HG02610 (cell line): ENCODE measurements around the gene TSSK3.

ENCODE experiments used
- ATAC-seq: cut with Tn5 transposase; IDR thresholded peaks from one replicate; pipeline ENCODE4 v1.9.1; 2021; ENCODE audit warnings: mild to moderate bottlenecking, moderate library complexity; ENCODE audit not compliant: unreplicated experiment

The TSSK3 gene

DNA sequence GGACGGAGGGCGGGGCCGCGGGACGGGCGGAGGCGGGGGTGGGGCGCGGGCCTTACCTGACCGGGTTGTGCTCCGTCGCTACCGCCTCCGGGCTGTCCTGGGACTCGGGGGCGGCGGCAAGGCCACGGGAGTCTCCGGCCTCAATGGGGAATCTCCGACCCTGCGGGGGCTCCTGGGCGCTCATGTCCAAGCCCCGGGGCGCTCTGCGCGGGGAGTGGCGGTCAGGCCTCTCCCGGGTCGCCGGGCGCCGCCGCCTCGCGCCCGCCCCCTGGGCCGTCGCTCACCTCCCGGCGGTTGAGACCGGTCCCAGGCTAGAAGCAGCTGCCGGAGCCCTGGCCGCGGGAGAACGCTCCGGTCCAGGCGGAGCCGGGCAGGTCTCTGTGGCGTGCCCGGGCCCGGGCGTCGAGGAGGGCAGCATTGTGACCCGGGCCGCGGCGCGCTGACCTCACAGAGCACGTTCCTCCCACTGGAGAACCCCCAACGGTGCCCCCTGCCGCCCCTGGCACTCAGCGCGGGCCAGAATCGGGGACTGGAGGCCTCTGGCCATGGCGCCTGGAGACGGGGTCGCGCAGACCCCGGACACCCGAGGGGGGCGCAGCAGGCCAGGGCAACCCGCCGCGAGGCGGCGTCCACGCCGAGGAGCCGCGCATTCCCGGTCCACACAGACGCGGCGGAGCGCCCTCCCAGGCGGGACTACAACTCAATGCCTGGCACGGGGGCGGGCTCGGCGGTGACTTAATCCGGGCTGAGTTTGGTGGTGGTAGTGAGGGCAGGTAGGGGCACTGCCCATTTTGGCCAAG lies 465 bp upstream of the TSSK3 start:
- ATAC-seq = no peak

DNA sequence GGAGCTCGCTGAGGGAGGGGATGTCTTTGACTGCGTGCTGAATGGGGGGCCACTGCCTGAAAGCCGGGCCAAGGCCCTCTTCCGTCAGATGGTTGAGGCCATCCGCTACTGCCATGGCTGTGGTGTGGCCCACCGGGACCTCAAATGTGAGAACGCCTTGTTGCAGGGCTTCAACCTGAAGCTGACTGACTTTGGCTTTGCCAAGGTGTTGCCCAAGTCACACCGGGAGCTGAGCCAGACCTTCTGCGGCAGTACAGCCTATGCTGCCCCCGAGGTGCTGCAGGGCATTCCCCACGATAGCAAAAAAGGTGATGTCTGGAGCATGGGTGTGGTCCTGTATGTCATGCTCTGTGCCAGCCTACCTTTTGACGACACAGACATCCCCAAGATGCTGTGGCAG lies 1.4 kb downstream of the TSSK3 start:
- no peak for ATAC-seq

DNA sequence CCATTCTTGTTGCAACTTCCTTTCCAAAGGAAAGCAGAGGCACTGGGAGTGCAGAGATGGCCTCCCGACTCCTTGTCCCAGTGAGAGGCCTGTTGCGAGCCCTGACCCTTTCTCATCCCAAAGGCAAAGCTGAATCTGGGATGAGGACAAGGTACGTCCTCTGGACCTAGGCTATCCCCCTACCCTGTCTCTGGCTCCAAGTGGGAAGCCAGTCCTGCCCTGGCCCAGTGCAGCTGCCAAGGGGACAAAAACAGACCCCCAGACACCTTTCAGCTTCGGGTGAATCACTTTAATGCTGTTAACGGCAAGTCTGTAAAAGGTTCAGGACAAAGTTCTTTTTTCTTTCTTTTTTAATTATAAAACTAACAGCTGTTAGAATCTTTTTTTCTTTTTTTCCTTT lies 2.5 kb downstream of the TSSK3 start:
- ATAC-seq = no peak

DNA sequence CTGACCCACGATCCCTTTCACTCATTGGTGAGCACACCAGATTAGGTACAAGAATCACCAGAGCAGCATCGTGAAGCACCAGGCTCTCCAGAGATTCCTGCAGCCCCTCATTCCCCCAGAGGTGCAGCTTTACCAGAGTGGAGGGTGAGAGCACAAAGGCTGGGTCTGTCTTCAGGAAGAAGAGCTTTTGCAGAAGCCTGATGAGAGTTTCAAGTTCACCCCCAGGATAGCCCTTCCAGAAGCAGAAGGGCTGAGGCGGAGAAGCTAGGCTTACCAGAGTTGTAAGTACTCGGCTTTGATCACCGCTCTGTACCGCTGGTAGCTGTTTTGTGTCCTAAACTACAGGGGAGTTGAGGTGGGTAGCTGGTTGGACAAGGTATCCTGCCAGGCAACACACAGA lies 3.1 kb downstream of the TSSK3 start:
- ATAC-seq = no peak

DNA sequence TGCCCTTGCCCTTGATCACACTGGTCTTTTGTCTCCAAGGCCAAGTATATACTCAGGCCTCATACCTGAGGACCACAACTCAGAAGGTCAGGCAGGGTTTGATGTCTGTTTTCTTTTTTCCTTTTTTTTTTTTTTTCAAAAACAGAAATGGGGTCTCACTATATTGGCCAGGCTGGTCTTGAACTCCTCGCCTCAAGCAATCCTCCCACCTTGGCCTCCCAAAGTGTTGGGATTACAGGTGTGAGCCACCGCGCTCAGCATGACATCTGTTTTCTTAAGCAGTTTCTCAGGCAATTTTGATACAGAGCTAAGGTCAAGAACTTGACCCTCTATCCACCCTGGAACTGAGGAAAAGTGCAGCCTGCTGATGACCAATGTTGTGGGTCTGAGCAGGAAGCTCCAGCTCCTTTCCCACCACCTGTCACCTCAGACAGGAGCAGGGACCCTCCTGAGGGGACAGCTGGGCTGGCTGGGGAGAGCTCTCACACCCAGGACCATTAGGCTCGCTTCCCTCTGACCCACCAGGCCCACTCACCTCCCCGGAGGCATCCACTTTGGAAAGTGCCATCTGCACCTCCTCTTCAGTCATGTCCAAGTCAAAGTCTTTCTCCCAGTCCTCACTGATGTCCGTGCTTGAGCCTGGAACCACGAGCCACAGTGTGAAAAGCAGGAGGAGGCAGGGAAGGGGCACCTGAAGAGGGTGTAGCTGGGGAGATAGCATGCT lies 5.7 kb downstream of the TSSK3 start:
- ATAC-seq = no peak

DNA sequence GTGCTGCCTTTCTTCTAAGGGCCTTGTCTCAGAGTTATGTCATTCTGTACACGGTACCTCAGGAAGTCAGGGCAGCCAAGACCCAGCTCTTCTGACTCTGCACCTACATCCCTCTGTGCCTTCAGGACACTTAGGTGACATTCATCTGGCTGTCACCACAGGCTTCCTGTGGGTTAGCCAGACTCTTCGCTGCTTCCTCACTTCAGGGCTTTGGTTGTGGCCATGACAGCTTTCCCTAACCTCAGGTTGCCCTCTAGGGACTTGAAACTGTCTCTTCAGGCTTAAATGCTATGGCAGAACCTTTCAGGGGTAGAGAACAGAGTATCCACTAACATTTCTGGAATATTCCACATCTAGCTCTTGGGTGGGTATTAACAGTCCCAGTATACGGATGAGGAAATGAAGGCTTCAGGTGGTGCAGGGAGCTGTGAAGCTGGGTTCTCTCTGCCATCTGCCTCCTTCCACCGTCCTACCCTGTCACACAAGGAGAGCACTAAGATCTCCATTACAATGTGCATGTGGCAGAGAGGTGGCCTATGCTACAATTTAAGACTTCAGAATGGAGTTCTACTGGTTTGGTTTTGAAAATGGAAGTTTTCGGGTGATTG lies 9.9 kb downstream of the TSSK3 start:
- ATAC-seq = peak; percentile 62

DNA sequence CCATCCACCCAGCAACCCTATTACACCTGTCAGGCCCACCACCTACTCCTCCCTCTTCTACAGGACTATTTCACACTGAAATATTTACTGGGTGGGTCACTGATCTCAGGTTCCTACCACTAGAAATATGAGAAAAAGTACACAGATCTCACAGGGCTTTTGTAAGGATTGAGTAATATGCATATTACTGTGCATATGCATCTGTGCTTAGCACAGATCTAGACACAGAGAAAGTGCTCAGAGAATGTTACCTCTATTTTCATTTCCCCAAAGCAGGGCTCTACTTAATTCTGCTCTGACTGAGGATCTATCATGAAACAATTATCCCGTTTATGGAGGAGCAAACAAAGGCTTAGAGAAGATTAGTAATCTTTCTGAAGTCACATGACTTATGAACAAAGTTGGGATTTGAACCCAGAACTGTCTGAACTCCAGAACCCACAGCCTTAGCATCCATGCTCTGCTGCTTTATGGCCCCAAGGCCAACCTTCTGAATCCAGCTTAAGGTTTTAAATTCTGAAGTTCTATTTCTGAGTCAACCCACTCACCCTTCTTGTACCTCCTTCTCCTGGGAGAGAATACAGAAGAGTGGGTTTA lies 11.8 kb downstream of the TSSK3 start:
- ATAC-seq = no peak

DNA sequence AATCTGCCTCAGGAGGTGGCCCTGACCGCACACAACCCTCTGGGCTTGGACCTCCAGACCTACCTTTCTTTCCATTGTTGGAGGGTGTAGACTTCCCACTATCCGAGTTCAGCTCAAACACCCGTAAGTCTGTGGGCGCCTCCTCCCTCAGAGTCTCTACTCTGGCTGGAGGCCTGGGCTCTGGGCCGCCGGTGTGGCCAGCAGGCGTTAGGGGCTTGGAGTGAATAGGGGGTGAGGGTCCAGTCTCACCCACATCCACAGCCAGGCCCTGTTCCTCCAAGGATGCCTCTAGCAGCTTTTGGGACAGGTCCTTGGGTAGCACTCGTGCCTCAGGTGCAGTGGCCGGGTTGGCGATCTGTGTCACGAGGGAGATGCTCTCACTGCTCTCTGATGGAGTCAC lies 13.9 kb downstream of the TSSK3 start:
- no peak for ATAC-seq

DNA sequence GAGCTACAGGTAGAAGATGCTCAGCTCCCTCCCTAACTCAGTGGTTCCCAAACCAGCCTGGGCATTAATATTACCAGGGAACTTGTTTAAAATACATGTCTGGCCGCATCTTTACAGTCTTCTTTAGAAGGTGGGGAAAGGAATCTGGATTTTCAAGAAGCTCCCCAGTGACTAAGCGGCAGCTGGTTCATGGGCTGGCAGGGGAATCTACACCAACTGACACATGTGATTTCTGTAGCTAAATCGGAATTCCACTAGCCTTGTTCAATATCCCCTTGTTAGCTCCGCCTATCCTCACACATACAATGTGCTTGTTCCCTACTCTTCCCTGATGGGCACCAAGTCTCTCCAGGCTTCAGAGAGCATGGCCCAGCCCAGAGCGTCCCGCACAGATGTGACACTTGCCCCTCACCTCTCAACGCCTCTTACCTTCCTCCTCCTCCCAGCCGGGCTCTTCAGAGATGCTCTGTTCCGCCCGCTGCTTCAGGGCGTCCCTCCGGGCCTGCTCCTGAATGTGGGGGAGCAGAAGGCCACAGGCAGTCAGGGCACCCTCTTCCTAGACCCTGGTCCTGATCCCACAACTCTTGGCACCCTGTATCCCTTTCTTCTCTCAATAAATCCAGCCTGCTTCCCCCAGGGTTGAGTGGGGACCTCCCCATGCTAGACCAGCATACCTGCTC lies 15.3 kb downstream of the TSSK3 start:
- no peak for ATAC-seq

DNA sequence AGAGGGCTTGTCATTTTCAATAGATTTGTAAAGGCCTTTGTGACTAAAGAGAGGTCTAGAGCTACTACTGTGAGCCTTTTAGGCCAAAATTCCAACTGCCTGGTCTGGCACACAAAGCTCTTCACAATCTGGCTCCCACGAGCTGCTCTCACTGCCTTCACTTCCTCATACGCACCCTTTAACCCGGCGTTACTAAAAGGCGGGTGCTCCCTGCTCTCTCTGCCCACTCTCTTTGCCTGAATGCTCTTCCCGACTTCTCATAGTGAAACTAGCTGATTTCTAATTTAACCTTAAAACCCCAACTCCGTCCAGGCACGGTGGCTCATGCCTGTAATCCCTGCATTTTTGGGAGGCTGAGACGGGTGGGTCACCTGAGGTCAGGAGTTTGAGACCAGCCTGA lies 17.7 kb downstream of the TSSK3 start:
- no peak for ATAC-seq

DNA sequence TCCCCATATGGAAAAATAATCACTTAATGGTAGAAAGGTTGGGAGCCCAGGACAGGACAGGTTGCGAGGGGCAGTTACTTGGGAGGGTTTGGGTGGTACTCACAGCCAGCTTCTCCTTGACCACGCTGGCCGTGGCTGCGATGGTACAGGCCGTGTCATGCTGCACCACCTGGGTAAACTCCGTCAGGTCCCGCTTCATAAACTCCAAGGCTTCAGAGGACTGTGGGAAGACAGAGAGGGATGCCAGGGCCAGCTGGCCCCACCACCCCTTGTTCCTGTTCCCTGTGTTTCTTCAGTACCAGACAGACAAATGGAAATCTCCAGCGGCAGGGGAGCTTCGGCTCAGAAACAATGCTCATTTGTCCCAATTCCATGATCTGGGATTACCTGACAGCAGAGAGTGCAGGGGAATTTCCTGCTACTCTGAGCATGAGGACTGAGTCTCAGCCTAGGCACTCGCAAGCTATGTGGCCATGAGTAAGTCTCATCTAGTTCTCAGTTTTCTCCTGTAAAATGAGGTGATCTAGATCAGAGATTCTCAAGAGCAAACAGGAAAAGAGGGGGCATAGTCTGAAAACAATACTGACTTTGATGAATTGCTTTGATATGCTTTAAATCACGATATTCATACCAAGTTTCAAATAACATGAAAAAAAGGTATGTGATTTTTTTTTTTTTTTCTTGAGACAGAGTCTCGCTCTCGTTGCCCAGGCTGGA lies 24.5 kb downstream of the TSSK3 start:
- no peak for ATAC-seq

DNA sequence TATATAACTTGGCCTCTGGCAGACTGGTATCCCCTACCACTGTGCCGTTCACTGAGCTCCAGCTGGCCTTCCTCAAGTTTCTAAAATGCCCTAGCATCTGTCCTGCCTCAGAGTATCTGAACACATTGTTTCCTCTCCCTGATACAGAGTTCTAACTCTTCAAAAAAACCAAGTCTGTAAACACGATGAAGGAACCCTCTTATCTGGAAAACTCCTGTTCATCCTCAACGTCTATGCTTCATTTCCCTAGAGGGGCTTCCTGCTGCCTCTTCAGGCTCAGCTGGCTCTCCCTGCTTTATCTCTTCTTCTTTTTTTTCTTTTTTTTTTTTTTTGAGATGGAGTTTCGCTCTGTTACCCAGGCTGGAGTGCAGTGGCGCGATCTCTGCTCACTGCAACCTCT lies 26.3 kb downstream of the TSSK3 start:
- no peak for ATAC-seq

DNA sequence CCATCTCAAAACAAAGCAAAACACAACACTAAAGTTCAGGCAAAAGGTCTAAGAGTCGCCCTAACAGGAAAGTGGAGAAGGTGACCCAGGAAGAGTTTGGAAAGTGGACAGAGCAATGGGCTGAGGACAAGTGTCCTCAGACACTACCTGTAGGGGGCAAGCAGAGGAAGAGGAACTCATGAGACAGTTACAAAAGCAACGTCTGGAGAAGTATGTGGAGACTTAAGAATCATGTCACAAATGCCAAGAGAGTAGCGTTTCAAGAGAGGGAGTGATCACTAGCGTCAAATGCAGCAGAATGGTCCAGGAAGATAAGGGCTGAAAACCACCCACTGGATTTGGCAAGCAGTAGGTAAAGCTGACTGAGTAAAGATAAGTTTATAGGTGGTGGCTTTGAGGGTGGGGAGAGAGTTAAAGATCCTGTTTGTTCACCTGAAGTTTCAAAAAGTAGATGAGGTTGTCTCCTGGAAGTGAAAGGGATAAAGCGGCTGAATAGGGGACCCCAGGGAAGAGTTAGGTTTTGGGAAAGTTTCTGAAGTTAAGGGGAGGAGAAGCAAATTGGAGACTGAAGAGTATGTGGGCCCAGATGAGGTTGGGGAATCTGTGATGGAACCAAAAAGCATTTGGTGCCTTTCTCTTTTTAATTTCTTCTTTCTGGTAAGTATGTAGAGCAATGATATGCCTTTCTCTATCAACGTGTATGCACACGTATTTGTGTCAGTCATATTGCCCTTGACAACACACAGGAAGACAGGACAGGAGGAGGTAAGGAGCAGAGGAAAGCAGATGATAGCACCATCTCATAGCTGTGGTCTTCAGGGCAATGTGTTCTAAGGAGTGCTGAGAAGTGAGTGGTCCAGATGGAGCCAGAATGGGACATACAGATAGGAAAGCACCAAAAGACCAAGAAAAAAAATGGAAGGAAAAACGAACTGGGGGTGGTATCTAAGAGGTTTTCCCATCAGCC lies 28.8 kb downstream of the TSSK3 start:
- ATAC-seq = no peak

DNA sequence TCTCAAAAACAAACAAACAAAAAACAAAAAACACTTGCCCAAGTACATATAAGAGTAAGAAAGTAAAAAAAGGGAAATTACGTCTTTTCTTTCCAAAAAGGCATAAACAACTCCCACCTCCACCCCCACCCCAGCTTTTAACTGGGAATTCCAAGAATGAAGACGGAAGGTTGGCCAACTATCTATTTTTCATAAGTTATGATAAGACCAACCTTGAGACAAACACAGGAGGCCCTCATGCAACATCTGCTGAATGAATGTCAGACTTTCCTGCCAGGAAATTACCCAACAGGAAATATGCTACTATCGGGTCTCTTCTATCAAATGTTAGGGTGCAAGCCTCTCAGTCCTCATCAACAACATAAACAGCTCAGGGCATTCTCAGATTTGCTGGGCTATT lies 30.0 kb downstream of the TSSK3 start:
- no peak for ATAC-seq

DNA sequence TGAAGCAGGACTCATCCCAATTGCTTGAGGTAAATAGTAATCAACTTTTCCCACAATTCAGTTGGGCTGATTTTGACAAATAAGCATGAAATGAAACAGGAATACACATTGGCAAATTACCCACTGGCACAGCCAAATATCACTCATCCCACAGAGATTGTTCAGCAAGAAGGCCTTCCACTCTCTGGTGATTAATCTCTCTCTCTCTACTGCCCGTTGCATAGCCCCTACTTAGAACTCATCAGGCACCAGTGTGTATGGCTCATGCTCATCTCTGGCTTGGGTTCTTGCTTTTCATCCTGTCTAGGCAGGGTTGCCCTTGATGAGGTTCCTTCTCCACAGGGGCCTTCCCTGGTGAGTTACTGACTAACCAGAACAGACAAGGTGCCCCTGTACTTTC lies 30.8 kb downstream of the TSSK3 start:
- no peak for ATAC-seq

DNA sequence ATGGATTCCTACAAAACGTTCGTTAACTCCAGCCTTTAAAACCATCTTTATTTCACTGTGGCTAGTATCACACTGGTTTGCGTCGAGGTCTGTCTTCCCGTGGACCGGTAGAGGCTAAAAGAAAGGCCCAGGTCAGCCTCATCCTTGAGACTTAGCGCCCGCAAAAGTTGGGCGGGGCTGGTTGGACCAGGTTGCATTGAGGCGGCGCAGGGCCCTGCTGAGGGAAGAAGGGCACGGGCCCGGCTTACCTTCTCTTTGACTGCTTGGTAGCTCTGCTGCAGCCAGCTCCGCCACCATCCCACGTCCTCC lies 31.4 kb downstream of the TSSK3 start:
- ATAC-seq = peak; percentile 10

DNA sequence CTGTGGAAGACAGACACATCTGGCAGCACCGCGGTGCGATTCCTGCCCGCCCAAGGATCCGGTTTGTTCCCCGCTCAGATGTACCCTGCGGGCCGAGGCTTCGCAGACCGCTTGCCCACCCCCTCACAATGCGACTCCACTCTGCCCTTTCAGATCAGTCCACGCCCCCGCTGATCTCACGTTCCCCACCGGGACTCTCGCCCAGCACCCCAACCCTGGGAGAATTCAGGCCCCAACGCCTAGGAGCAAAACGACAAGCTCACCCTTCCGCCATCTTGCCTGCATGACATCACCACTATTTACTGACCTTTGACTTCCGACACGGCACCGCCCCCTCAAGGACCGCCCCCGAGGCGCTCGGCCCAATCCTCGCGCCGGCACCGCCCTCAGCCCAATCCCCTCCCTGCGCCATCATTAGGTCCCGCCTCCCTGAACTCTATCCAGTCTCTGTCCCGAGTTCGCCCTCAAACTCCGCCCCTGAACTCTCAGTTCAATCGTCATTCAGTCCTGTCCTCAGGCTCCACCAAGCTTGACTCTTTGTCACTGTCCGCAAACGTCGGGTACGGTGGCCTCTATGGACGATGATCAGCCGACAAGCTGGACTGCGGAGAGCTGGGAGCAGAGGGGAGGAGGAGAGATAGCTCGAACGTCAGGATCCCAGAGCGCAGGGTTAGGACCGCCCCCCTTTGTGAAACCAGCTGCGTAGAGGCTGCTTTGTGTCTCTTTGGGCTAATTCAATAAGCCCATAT lies 32.0 kb downstream of the TSSK3 start, which contains the start of gene BSDC1:
Gene BSDC1, minus strand, starts transcription at position 301 of the 749 bp plus-strand sequence. Its CDS starts 27 bp downstream, at position 274.
- peak; percentile 94 for ATAC-seq

DNA sequence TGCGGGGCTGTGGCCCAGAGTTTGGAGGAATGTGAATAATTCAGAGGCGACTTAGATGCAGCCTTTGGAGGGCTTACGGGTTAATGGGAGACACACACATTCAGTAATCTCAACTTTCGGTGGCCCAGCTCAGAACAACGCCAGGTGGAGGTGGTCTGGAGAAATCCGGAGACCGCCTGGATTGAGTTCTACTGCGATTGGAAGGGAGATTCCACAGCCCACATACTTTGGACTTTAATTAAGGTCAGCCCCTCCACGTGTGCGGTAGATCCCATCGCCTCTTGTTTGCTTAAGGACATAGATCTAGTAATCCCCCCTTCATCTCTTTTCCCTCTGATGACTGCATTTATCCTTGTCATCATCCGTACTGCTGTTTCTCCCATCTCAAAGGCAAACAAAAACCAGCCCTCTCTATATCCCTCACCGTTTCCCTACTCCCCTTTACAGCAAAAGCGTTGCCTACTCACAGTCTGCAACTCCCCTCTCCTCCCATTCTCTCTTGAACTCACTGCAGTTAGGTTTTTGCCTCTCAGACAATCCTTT lies 32.6 kb downstream of the TSSK3 start:
- peak; percentile 3 for ATAC-seq
